ENCODE data around the gene FLT3. TPM values are rescaled to one million over a fixed set of nuclear protein-coding genes. Genes with fewer than 3 reads are reported as not detected.

The FLT3 gene
- polyA plus RNA-seq, 3 donors = 0.19 to 1.8 TPM; not detected in 1

GRCh38 chr13:27956576-27957300 is 143.6 kb downstream of the FLT3 start:
- no peak overlapping the region for H3K27ac ChIP-seq (ENCODE audit: low read depth, low read length)
- WGBS, 3 donors = 19 to 34% (median 31%) methylated on average over 5 of the region's 5 CpGs

- H3K27ac ChIP-seq (ENCODE audit: low read depth, low read length) = no peak overlapping the region
- 38 to 71% (median 55%) methylated on average over 11 of the region's 11 CpGs for WGBS, 3 donors
Measured at GRCh38 chr13:27955014-27955591, 145.3 kb downstream of the FLT3 start.

GRCh38 chr13:27954406-27954851 is 145.9 kb downstream of the FLT3 start:
- H3K27ac ChIP-seq (ENCODE audit: low read depth, low read length) = no peak overlapping the region

GRCh38 chr13:27953676-27954405 is 146.5 kb downstream of the FLT3 start:
- WGBS, 3 donors = 1 to 4% (median 2%) methylated on average over 69 to 71 of the region's 71 CpGs
- H3K27ac ChIP-seq (ENCODE audit: low read depth, low read length) = no peak overlapping the region

More at GRCh38 chr13:27954406-27954851, 145.9 kb downstream of the FLT3 start:
- WGBS, 3 donors = 3 to 17% (median 4%) methylated on average over 51 to 56 of the region's 56 CpGs

Other genes starting within 250 kb of the FLT3 start
- gene PDX1, start 180.6 kb downstream of the FLT3 start, polyA plus RNA-seq = 1 to 10 TPM in 1 of 3 donors, under 1 TPM in 1, not detected in 1; 0.03 to 6.6 TPM
- gene CDX2, start 131.3 kb downstream of the FLT3 start, polyA plus RNA-seq = 1 to 10 TPM in 1 of 3 donors, under 1 TPM in 1, not detected in 1; 0.28 to 3.2 TPM
- under 1 TPM in 1 of 3 donors, not detected in 2; 0.30 TPM for gene URAD, start 111.9 kb downstream of the FLT3 start, polyA plus RNA-seq
- gene PAN3, start 38.0 kb upstream of the FLT3 start, polyA plus RNA-seq = 10 to 100 TPM in 1 of 3 donors, 1 to 10 TPM in 2; 5.9 to 13.4 (median 9.0) TPM